Measurements from ENCODE around the gene G3BP1.
"Not testable (repeated sequence)": the region's sequence is repeated elsewhere in the genome, so short reads cannot be mapped to it uniquely, and the experiment has no call there.

The G3BP1 gene

DNA sequence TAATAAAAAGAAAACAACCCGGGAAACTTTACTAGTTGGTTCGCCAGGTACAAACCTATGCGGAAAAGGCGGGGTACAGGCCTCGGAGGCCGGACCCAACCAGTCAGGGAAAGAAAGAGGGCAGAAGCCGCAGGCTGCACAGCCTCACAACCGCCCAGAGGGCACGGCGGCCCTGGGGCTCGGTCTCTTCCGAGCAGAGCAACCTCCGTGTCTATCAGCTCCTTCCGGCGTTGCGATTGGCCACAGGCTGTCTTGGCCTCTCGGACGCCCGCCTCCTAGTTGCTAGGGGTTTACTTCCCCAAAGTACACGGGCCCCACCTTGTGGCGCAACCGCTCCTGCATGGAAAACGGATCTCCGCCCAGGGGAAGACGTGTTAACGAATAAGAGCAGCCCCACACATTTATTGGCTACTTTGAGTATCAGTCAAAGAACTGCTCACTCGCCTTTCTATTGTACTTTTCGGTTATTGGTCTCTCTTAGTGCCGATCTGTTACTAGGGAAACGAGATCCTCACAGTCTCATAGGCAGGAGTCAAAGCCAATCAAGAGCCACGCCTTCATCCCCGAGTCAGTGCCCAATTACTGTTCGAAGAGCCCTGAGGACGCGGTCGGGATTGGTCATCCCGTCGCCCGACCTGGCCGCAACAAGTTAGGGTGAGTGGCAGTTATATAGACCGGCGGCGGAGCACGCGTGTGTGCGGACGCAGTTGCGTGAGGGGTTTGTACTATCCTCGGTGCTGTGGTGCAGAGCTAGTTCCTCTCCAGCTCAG, at the start of gene G3BP1:
TSS of gene G3BP1 (plus strand) at position 696 of the 770 bp plus-strand sequence. CDS start 14,667 bp downstream, outside the sequence.
- peak; percentile 99 for DNase-seq (ENCODE audit: low spot score)

- no peak for DNase-seq (ENCODE audit: low spot score)
These were observed 49.2 kb upstream of the G3BP1 start for GRCh38 chr5:151722546-151722945.

- DNase-seq (ENCODE audit: low spot score), result no peak
These were observed 47.4 kb upstream of the G3BP1 start for GRCh38 chr5:151724360-151724759.

DNA sequence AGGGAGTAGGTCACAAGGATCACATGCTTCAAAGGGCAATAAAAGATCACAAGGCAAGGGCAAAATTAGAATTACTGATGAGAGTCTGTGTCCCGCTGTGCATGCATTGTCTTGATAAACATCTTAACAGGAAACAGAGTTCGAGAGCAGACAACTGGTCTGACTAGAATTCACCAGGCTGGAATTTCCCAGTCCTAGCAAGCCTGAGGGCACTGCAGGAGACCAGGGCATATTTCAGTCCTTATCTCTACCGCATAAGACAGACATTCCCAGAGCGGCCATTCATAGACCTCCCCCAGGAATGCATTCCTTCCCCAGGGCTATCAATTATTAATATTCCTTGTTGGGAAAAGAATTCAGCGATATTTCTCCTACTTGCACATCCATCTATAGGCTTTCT, 42.2 kb upstream of the G3BP1 start:
- not testable (repeated sequence) for DNase-seq (ENCODE audit: low spot score)

DNA sequence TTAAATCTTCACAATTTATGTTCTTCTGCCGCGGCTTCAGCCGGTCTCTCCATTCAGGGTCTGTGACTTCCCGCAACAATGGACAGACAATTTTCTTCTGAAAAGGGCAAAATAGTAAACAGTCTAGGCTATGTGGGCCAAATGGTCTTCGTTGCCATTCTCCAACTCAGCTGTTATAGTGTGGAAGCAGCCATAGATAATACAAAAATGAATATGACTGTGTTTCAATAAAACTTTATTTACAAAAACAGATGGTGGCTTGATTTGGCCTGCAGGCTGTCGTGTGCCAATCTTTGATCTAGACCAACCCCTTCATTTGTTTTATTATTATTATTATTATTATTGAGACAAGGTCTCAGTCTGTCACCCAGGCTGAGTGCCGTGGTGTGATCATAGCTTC, 41.4 kb upstream of the G3BP1 start:
- DNase-seq (ENCODE audit: low spot score), result no peak

DNA sequence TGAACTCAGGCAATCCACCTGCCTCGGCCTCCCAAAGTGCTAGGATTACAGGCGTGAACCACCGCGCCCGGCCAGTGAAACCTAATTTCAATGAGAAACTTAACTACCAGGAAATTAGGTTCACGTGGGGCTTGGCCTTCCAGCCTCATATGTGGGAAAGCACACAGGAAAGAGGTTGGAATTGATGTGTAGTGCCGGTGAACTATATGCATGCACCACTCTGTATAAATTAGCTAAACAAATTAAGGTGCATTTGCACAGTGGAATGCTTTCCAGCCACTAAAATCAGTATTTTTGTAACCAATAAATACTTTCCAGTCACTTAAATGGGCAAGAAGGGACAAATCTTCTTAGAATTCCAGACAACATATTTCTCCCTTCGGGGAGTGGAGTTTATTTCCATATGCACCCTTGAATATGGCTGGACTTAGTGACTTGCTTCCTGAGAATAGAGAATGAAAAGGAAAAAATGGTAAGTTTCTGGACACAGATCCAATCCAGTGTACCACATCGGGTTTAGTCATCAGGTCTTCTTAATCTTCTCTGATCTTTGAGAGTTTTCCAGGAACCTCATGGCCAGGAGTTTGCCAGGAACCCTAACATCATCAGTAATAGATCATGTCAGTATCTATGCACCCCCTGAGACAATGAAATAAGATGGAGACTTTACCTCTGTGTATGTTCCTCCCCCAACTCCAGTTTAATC, 38.2 kb upstream of the G3BP1 start:
- no peak for DNase-seq (ENCODE audit: low spot score)

GRCh38 chr5:151734064-151734408, 37.7 kb upstream of the G3BP1 start:
- DNase-seq (ENCODE audit: low spot score), result no peak

- DNase-seq (ENCODE audit: low spot score), result no peak
These were observed 36.1 kb upstream of the G3BP1 start for GRCh38 chr5:151735646-151736045.

GRCh38 chr5:151737431-151737830, 34.3 kb upstream of the G3BP1 start:
- DNase-seq (ENCODE audit: low spot score), result no peak

DNA sequence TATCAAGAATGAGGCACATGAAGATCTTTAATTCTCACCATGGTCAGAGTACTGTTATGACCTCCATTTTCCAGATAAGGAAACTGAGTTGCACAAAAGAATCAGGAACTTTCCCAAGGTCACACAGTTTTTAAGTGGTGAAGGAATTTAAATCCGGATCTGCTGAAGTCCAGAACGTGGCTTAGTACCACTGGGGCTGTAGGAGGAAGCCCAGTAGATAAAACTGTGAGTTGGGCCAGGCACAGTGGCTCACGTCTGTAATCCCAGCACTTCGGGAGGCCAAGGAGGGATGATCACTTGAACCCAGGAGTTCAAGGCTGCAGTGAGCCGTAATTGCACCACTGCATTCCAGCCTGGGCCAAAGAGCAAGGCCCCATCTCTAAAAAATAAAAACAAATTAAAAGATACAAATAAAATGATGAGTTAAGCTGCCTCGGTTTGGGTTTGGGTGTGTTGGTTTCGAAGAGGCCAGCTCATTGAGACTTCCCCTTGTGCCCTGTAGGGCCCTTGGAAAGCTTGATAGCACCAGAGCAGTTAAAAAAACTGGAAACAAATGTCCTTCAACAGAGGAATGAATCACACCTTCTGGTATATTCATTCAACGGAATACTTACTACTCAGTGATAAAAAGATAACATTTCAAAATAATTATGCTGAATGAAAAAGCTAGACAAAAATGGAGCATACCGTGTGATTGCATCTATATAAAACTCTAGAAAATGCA, 33.5 kb upstream of the G3BP1 start:
- DNase-seq (ENCODE audit: low spot score), result no peak

GRCh38 chr5:151739395-151739794, 32.4 kb upstream of the G3BP1 start:
- no peak for DNase-seq (ENCODE audit: low spot score)

- DNase-seq (ENCODE audit: low spot score), result no peak
These were observed 31.8 kb upstream of the G3BP1 start for GRCh38 chr5:151739939-151740335.

- DNase-seq (ENCODE audit: low spot score), result peak; percentile 63
These were observed 31.3 kb upstream of the G3BP1 start for GRCh38 chr5:151740336-151740942.

GRCh38 chr5:151740958-151741373, 30.8 kb upstream of the G3BP1 start:
- no peak for DNase-seq (ENCODE audit: low spot score)

DNA sequence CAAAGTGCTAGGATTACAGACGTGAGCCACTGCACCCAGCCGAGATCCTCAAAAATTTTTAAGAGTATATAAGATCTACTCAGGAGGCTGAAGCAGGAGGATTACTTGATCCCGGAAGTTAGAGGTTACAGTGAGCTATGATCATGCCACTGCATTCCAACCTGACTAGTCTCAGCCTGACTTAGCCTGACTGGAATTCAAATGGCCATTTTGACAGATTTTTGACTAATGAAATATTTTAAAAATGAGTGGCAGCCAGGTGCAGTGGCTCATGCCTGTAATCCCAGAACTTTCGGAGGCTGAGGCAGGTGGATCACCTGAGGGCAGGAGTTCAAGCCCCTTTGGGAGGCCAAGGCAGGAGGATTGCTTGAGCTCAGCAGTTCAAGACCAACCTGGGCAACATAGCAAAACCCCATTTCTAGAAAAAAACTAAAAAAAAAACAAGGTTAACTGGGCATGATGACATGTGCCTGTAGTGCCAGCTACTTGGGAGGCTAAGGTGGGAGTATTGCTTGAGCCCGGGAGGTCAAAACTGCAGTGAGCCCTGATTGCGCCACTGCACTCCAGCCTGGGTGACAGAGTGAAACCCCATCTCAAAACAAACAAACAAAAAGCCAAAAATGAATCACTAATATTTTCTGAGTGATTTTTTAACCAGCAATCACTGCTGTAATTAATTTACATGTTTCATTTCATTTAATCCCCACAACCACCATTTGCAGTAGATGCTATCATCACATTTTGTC, 29.9 kb upstream of the G3BP1 start:
- no peak for DNase-seq (ENCODE audit: low spot score)

GRCh38 chr5:151742870-151743294, 28.9 kb upstream of the G3BP1 start:
- DNase-seq (ENCODE audit: low spot score), result peak; percentile 70

DNA sequence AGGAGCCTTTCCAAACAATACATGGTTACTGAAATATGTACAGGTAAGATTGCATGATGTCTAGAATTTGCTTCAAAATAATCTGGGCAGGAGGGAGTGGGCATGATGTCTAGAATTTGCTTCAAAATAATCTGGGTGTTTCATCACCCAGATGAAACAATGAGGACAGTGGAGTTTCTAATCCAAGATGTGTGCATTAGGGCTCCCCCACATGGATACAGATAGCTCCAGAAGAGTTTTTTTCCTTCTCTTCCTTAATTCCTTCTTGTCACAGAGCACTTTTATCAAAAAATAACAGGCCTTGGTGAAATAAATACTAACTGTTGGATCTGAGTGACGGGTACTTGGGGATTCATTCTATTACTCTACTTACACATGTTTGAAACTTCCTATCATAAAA, 28.2 kb upstream of the G3BP1 start:
- DNase-seq (ENCODE audit: low spot score), result no peak

DNA sequence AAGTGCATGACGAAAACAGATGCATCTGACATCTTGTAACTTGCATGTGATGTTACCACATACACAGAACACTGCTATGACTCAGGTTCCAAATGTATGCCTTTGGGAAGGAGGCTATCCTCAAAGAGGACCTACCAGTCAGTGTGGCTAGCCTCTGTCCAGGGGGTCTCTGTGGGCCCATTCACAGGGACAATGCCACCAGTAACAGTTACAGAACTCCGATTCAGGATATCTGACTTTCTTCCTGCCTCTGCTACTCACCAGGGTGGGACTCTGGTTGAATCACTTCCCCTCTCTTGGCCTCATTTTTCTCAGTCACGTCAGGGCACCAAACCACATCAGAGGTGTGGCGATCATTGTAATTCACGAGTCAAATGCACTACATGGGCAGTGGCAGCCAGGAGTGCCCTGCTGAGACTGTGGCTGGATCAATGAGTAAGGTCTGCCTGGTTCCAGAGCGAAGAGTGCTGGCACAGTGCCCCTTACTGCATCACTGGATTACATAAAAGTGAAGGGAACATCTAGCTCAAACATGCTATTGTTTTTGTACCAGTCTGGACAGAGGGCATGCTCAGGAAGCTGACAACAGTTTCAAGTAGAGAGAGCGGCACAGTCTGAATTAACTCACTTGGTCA, 26.6 kb upstream of the G3BP1 start:
- no peak for DNase-seq (ENCODE audit: low spot score)

GRCh38 chr5:151750121-151750520, 21.6 kb upstream of the G3BP1 start:
- DNase-seq (ENCODE audit: low spot score), result no peak

- no peak for DNase-seq (ENCODE audit: low spot score)
These were observed 20.7 kb upstream of the G3BP1 start for GRCh38 chr5:151751091-151751490.

- no peak for DNase-seq (ENCODE audit: low spot score)
These were observed 20.2 kb upstream of the G3BP1 start for GRCh38 chr5:151751593-151751992.

Measured in ecto neural progenitor cell (in vitro differentiated cells).